Activated naive CD8-positive, alpha-beta T cell treated with anti-CD3 and anti-CD28 coated beads, Interleukin-2, amount 50 U/mL, for 16 hours (primary cell): ENCODE data around the gene FGFR4.
"Not testable (repeated sequence)": the region's sequence is repeated elsewhere in the genome, so short reads cannot be mapped to it uniquely, and the experiment has no call there.

ENCODE experiments used
- DNase-seq: peaks from one replicate; pipeline ENCODE4 v3.0.0-alpha.2; 2020; ENCODE audit warnings: low read depth, low spot score

The FGFR4 gene

GRCh38 chr5:177086654-177087397 is at the start of gene FGFR4:
FGFR4 (plus strand) TSS chr5:177086915; CDS start chr5:177089603, 2,688 bp downstream.
- DNase-seq = no peak

- no peak for DNase-seq
Measured at GRCh38 chr5:177036921-177037320, 49.8 kb upstream of the FGFR4 start.

- DNase-seq = no peak
Measured at GRCh38 chr5:177040814-177041420, 45.8 kb upstream of the FGFR4 start.

- no peak for DNase-seq
Measured at GRCh38 chr5:177041936-177042335, 44.8 kb upstream of the FGFR4 start.

GRCh38 chr5:177043114-177043513 is 43.6 kb upstream of the FGFR4 start:
- no peak for DNase-seq

- DNase-seq = no peak
Measured at GRCh38 chr5:177043958-177044357, 42.8 kb upstream of the FGFR4 start.

- no peak for DNase-seq
Measured at GRCh38 chr5:177044641-177045040, 42.1 kb upstream of the FGFR4 start.

- DNase-seq = no peak
Measured at GRCh38 chr5:177045631-177046030, 41.1 kb upstream of the FGFR4 start.

- DNase-seq = not testable (repeated sequence)
Measured at GRCh38 chr5:177048531-177048930, 38.2 kb upstream of the FGFR4 start.

GRCh38 chr5:177049285-177049684 is 37.4 kb upstream of the FGFR4 start:
- no peak for DNase-seq

GRCh38 chr5:177064500-177065277 is 22.0 kb upstream of the FGFR4 start:
- no peak for DNase-seq

- DNase-seq = no peak
Measured at GRCh38 chr5:177065491-177065890, 21.2 kb upstream of the FGFR4 start.

GRCh38 chr5:177066224-177066623 is 20.5 kb upstream of the FGFR4 start:
- DNase-seq = no peak

GRCh38 chr5:177067503-177067902 is 19.2 kb upstream of the FGFR4 start:
- DNase-seq = no peak

- no peak for DNase-seq
Measured at GRCh38 chr5:177070536-177071191, 16.1 kb upstream of the FGFR4 start.

GRCh38 chr5:177071666-177072385 is 14.9 kb upstream of the FGFR4 start:
- DNase-seq = peak; percentile 55

- no peak for DNase-seq
Measured at GRCh38 chr5:177077335-177077734, 9.4 kb upstream of the FGFR4 start.

GRCh38 chr5:177079606-177080005 is 7.1 kb upstream of the FGFR4 start:
- DNase-seq = no peak

GRCh38 chr5:177080265-177080664 is 6.5 kb upstream of the FGFR4 start:
- no peak for DNase-seq

GRCh38 chr5:177081859-177082258 is 4.9 kb upstream of the FGFR4 start:
- DNase-seq = no peak

- DNase-seq = no peak
Measured at GRCh38 chr5:177083357-177083756, 3.4 kb upstream of the FGFR4 start.
